GM18858 (cell line): ENCODE results near the gene PPP2R5D.
"Not testable (repeated sequence)": the region's sequence is repeated elsewhere in the genome, so short reads cannot be mapped to it uniquely, and the experiment has no call there.

Source experiments
- ATAC-seq: cut with Tn5 transposase; IDR thresholded peaks from one replicate; pipeline ENCODE4 v1.9.1; 2021; ENCODE audit not compliant: unreplicated experiment

Gene PPP2R5D

DNA sequence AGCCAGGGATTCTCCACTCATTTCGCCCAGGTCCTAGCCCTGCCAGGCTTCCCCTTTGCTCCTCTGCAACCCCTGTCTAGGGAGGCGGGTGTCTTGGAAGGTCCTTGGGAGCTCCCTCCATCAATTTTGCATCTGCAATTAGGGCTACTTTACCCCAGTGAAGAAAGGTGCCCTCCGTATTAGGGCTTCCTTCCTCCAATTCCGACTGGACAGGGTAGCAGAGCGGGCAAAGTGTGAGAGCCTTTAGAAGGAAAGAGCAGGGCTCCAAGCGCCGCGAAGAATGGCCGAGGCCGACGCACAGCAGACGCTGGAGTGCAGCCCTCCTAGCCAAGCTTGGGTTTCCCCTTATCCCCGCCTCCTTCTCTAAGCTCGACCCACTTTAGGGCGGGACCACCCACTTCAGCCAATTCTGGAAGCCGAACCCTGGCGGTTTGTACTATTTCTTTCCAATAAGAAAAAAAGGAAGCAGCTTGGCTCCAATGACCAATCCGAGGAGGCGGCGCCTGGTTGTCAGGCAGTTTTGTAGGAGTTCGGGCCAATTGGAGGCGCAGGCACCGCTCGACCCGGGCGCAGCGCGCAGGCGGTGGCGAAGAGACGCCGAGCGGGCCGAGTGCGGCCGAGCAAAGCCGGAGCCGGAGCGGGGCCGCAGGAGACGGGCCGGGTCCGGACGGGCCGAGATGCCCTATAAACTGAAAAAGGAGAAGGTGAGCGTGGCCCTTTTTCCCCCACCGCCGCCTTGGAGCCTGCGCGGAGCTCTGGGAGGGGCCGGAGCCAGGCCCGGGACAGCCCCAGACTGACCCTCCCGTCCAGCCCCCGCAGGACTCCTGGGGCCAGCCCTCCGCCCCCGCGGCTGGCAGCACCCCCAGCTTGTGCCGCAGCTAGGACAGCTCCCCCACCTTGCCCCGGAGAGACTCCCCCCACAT lies at the start of gene PPP2R5D:
Gene PPP2R5D, plus strand, starts transcription at position 570 of the 923 bp plus-strand sequence. Its CDS starts 108 bp downstream, at position 678.
- peak; percentile 86 for ATAC-seq

DNA sequence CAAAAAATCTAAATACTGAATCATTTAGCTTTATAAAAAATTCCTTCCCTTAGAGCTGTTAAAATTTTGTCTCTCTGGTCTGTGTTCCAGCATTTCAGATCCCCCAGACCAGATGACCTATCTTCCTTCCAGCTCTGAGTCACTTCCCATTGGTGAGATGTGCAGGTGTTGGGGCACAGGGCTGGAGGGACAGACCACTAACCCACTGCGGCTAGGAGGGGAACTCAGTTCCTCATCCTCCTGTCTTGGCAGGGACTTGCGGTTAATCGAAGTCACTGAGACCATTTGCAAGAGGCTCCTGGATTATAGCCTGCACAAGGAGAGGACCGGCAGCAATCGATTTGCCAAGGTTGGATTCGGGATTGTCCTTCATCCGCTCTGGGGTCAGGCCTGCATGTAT lies 49.0 kb upstream of the PPP2R5D start:
- ATAC-seq: no peak

DNA sequence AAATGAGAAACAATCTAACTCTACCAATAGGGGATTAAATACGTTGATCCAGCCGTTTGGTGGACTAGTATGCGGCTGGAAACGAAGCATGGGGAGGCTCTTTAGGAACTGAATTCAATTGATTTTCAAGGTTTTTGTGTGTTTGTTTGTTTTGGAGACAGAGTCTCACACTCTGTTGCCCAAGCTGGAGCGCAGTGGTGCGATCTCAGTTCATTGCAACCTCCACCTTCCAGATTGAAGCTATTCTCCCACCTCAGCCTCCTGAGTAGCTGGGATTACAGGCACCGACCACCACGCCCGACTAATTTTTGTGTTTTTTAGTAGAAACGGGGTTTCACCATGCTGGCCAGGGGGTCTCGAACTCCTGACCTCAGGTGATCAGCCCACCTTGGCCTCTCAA lies 48.0 kb upstream of the PPP2R5D start:
- no peak for ATAC-seq

DNA sequence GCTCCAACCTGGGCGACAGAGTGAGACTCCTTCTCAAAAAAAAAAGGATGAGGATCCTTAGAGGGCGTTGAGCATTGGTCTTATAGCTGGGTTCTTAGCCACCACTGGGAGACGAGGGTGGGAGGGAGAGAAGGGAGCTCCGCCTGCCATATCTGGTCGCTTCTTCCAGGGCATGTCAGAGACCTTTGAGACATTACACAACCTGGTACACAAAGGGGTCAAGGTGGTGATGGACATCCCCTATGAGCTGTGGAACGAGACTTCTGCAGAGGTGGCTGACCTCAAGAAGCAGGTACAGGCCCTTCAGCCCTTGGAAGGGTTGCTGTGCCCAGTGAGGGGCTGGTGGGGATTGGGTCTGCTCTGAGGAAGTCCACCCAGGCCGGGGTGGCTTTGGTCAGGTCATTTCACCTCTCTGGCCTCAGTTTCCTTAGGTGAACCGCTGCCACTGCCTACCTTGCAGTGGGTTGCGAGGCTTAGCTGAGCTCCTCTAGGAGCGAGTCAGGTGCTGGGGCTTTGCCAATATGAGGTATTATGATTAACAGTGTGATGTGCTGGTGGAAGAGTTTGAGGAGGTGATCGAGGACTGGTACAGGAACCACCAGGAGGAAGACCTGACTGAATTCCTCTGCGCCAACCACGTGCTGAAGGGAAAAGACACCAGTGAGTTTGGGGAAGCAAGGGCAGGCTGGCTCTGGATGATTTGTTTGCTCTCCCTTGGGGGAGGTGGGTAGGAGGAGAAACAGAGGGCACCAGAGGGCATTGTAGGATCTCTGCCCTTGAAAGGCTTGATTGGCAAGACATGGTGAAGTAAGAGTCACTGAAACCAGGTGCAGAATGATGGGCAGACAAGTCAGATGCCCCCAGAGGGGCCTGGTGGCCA lies 46.6 kb upstream of the PPP2R5D start:
- ATAC-seq: no peak

DNA sequence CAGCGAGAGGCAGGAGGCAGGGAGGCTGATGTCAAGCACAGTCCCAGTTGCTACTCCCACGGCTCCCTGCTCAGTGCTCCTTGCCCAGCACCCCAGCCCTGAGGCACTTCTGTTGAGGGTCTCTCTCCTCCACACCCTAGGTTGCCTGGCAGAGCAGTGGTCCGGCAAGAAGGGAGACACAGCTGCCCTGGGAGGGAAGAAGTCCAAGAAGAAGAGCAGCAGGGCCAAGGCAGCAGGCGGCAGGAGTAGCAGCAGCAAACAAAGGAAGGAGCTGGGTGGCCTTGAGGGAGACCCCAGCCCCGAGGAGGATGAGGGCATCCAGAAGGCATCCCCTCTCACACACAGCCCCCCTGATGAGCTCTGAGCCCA lies 46.0 kb upstream of the PPP2R5D start:
- ATAC-seq: no peak

DNA sequence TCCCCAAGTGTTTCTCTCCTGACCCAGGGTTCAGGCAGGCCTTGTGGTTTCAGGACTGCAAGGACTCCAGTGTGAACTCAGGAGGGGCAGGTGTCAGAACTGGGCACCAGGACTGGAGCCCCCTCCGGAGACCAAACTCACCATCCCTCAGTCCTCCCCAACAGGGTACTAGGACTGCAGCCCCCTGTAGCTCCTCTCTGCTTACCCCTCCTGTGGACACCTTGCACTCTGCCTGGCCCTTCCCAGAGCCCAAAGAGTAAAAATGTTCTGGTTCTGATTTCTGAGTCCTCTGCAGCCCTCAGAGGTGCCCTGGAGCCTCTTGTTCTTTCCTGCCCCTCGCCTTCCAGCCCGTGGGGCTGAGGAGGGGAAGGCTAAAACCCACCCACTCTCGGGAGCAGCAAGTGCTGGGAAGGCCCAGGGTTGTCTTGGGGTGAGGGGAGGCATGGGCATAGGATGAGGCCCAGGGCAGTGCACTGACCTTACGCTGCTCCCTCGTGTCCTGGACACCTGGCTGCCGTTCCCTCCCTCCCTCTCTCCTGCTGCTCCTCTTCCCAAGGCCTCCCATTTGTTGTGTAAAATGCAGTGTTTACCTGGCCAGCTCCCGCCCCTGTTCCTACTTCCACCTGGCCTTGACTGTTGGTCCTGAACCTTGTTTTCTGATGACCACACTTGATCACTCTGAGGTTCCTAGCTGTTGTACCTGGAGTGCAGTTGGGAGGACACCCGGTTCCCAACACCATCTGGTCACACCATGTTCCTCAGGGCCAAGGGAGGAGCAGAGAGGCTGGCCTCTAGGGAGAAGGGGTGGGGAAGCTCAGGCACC lies 45.2 kb upstream of the PPP2R5D start:
- ATAC-seq: no peak

DNA sequence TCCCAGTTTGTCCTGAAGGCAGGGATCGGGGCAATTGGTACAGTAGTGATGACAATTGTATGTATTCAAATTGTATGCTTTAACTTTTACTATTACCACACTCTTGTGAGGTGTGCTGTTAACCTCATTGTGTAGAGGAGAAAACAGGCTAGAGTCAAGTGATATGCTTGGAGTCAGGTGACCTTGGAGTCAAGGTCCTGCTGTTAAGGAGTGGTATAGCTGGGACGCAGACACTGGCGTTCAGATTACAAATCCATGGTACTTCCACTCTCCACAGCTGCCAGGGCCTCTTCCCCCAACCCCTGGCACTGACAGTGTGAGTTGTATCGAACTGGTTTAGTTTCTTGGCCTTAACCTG lies 44.6 kb upstream of the PPP2R5D start:
- ATAC-seq: no peak

DNA sequence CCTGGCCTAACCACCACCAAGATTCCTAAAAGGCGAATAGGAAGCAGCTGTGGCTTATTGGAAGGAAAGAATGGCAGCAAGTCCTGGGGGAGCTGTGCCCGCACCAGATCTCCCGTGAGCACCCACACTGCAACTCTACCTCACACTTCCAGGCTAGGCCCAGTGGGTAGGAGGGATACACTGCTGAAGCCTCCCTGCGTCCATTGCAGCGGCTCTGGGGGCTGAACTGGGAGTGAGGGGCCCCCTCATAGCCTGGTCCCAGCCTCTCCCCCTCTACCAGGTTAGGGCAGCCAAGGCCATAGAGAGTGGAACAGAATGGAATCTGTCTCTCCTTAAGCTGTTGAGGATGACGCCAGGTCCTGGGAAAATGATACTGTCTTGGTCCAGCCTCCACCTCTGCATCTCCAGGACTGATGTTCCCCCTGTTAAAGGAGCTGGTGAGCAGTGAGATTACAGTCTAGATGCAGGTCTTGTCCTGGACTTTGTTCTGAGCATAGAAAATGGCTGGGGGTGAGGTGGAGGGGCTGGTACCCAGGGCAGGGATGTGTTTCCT lies 43.8 kb upstream of the PPP2R5D start:
- ATAC-seq: no peak

DNA sequence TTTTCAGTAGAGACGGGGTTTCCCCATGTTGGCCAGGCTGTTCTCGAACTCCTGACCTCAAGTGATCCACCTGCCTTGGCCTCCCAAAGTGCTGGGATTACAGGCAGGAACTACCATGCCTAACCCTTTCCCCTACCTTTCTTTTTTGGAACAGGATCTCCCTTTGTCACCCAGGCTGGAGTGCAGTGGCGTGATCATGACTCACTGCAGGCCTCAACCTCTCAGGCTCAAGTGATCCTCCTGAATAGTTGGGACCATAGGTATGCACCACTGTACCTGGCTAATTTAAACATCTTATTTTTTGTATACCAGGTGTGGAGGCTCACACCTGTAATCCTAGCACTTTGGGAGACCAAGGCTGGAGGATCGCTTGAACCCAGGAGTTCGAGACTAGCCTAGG lies 43.0 kb upstream of the PPP2R5D start:
- not testable (repeated sequence) for ATAC-seq

DNA sequence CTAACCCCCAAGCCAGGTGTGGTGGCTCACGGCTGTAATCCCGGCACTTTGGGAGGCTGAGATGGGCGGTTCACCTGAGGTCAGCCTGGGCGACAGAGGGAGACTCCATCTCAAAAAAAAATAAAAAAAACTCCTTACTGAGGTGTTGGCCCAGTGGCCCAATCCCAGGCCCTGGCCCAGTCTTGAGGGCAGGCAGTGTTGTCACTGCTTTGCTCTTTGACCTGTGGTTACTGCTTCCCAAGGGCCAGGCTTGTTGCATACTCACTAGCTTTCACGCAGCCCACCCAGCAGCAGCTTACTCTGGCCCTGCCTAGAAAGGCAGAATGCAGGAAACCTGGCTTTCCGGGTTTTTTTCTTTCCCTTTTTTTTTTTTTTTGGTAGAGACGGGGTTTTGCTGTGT lies 41.9 kb upstream of the PPP2R5D start:
- ATAC-seq: no peak

DNA sequence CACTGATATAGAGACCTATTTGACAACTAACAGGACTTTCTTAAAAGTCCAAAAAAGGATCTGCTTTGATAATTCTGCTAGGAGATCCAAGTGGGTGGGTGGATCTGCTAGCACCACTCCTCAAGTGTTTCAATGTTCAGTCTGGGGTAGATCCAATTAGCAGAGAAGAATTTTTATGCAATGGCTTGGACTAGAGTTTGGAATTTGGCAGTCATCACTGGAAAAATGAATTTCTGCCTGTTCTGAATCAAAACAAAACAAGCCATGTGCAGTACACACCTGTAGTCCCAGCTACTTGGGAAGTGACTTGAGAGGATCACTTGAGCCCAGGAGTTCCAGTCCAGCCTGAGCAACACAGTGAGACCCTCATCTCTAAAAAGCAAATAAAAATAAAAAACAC lies 36.4 kb upstream of the PPP2R5D start:
- no peak for ATAC-seq

DNA sequence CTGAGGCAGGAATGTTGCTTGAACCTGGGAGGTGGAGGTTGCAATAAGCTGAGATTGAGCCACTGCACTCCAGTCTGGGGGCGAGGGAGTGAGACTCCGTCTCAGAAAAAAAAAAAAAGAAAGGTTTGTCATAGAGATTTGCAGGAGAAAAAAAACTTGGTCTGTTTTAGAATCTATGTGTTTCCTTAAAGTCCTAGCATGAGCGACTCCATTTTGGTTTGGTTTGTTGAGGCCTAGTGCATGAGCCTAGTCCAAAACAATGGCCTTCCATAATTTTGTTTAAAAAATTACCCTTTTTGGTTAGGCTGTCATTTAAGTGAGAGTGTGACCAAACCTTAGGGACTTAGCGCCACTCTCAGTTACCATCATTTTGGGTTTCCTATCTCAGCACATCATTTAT lies 32.0 kb upstream of the PPP2R5D start:
- no peak for ATAC-seq

DNA sequence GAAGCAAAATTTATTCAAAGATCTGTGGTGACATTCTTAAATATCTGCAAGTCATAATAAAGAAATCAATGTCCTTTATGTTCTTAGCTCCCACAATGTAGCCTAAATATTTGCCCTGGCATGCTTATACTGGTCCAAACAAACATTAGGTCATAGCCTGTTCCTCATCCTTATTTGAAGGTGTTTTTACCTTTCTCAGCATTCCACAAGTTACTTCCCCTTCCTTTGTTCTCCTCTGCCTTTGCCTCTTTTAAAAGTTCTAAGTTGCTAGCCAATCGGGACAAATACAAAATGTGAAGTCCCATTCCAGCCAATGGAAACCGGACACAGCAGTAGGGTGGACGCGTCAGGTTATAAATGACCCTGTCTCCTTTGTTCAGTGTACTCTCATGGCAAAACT lies 30.0 kb upstream of the PPP2R5D start:
- ATAC-seq: not testable (repeated sequence)

DNA sequence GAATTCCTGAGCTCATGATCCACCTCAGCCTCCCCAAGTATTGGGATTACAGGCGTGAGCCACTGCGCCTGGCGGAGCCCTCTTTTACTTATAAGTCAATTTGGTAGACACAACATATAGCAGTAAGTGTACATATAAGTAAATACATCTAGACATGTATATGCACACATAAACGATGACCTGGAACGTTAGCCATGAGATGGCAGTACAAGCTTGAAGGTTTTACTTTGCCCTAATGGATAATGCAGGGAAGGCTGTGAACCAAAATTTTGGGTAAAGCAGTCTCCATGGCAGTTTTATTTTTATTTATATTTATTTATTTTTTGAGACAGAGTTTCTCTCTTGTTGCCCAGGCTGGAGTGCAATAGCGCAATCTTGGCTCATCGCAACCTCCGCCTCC lies 26.2 kb upstream of the PPP2R5D start:
- ATAC-seq: no peak

DNA sequence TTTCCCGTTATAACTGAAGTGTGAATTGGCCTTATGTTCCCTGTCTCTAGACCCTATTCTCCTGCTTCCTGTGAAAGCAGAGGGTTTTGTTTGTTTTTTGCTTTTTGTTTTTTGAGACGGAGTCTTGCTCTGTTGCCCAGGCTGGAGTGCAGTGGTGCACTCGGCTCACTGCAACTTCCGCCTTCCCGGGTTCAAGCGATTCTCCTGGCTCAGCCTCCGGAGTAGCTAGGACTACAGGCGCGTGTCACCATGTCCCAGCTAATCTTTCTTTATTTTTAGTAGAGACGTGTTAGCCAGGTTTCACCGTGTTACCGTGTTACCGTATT lies 24.5 kb upstream of the PPP2R5D start:
- ATAC-seq: no peak

DNA sequence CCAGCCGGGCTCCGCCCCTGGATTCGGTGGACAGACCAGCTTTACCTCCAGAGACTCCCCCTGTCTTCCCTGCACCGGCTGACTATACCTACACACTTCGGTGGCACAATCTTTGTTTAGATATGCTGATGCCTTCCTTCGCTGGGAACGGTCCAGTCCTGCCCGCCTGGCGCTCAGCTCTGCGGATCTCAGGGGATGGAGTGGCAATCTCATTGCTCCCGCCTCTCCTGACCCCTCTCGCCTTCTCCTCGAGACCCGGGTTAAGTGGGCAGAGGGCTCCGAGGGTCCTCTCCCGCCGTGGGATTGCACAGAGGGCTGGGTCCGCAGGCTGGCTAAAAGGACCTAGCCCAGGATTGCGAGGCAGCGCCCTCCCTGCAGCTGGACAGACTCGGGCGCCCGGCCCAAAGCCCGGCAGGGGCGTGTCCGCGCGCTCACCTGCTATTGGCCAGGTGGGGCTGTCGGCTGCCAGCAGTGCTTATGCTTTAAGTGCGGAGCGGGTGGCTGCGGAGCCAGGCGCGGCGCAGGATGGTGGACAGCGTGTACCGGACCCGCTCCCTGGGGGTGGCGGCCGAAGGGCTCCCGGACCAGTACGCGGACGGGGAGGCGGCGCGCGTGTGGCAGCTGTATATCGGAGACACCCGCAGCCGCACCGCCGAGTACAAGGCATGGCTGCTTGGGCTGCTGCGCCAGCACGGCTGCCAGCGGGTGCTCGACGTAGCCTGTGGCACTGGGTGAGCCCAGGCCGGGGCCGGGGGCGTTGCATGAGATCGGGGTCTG lies 23.9 kb upstream of the PPP2R5D start, which contains the start of gene GNMT:
Gene GNMT, plus strand, starts transcription at position 512 of the 777 bp plus-strand sequence. Its CDS starts 14 bp downstream, at position 526.
- no peak for ATAC-seq

DNA sequence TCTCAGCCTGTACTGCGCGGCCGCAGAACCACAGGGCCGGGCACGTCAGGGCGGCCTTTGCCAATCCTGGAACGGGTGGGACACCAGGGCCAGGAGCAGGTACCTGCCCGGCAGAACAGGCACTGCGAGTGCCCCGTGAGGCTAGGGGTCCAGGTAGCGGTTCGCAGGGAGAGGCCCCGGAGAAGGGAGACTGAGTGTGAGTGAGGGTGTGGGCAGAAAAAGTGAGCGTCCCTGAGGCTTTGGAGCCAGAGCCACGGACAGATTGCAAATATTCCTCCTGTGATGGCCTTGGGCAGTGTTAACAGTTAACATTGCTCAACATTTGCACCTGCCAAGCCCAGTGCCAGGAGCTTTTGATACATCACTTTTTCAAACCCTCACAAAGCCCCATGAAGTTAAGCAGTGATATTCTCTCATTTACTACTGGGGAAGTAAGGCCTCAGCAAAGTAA lies 23.3 kb upstream of the PPP2R5D start:
- no peak for ATAC-seq

DNA sequence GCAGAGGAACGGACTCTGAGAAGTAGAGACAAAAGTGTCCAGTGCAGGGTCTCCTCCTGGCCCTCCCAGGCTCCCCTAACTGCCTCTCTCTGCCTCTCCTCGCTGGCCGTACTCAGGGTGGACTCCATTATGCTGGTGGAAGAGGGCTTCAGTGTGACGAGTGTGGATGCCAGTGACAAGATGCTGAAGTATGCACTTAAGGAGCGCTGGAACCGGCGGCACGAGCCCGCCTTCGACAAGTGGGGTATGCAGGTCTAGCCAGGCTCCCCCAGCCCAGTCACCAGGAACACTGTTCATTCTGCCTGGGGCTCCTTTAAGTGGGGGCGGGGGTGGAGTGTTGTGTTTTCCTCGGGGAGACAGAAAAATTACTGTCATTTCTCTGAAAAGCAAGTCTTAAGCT lies 22.3 kb upstream of the PPP2R5D start:
- ATAC-seq: no peak

DNA sequence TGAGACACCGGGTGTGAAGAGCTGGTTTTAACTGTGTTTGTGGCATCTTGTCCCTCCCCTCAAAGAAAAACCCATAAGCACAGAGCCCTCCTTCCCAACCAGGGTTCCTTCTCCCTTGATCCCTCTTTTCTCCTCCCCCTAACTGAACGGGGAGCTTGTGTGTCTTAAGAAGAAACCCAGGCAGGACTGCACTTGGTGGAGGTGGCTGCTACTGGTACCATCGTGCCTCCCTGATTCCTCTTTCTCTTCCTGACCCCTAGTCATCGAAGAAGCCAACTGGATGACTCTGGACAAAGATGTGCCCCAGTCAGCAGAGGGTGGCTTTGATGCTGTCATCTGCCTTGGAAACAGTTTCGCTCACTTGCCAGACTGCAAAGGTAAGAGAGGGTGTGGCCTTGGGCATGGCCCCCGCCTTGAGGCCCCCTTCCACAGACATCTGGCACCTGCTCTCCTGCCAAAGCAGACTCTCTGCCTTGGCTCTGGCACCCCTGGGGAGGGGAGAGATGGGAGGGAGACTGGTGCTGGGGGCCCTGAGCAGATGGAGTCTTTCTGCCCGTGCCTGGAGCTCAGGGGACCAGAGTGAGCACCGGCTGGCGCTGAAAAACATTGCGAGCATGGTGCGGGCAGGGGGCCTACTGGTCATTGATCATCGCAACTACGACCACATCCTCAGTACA lies 21.7 kb upstream of the PPP2R5D start:
- no peak for ATAC-seq
